BJ (cell line): ENCODE measurements around the gene TSPAN18. TPM values are rescaled to one million over a fixed set of nuclear protein-coding genes. Genes with fewer than 3 reads are reported as not detected.

ENCODE experiments used
- CTCF ChIA-PET: fragments of 350-600 bp; formaldehyde crosslinking; extraction: SDS; loops from one replicate; lab custom pipeline; 2021; ENCODE audit warnings: antibody characterized with exemption, inconsistent platforms; lab: Yijun Ruan, JAX
- POLR2A ChIA-PET: fragments of 300-600 bp; sonication (Branson Sonifier 250); formaldehyde crosslinking; extraction: SDS; loops from one replicate; lab custom pipeline; 2021; ENCODE audit warnings: antibody characterized with exemption; lab: Charles Lee
- DNase-seq: peaks from one replicate; pipeline ENCODE4 v3.0.0-alpha.2; 2011; ENCODE audit warnings: low read depth
- H3K27me3 ChIP-seq: 2 replicates; pipeline ENCODE4 v1.6.0; 2011; ENCODE audit warnings: low read length; ENCODE audit not compliant: control insufficient read depth, insufficient read depth
- H3K36me3 ChIP-seq: 2 replicates; pipeline ENCODE4 v1.5.1; 2011; ENCODE audit warnings: low read length; ENCODE audit not compliant: control insufficient read depth, insufficient read depth
- H3K4me3 ChIP-seq: 2 replicates; pipeline ENCODE4 v1.5.1; 2011; ENCODE audit warnings: low read depth, mild to moderate bottlenecking, control low read depth, low read length
- polyA plus RNA-seq: library from polyadenylated mRNA; depleted of rRNA; stranded (reverse); fragments of >200 nt; gene quantifications from 2 replicates; pipeline ENCODE4 v1.2.3, GENCODE V29; 2011
- TF ChIP-seq, protein P1 (sequence below): IDR thresholded peaks from 2 replicates; pipeline ENCODE4 v1.5.1; 2011; ENCODE audit warnings: low read depth, mild to moderate bottlenecking, control low read depth, inconsistent platforms, low read length, moderate library complexity; ENCODE audit not compliant: insufficient read depth

The TSPAN18 gene
- polyA plus RNA-seq, 1 experiment: 0.55 TPM

GRCh38 chr11:44702889-44703288, 23.9 kb upstream of the TSPAN18 start:
- POLR2A ChIA-PET: no interaction called here
- CTCF ChIA-PET: interaction anchor here (0.7 to 0.8 kb wide), 2 partner anchors 23 to 42 kb away, joined by 3 read pairs; no protein-coding TSS in a partner anchor
- Histone ChIP-seq H3K36me3 (no peaks in the 10 kb centered on the region), H3K4me3 (no peak overlapping the region), H3K27me3 (peaks cover 6% of the 10 kb centered on the region)
- no peak for DNase-seq
- TF ChIP-seq, protein P1, sequence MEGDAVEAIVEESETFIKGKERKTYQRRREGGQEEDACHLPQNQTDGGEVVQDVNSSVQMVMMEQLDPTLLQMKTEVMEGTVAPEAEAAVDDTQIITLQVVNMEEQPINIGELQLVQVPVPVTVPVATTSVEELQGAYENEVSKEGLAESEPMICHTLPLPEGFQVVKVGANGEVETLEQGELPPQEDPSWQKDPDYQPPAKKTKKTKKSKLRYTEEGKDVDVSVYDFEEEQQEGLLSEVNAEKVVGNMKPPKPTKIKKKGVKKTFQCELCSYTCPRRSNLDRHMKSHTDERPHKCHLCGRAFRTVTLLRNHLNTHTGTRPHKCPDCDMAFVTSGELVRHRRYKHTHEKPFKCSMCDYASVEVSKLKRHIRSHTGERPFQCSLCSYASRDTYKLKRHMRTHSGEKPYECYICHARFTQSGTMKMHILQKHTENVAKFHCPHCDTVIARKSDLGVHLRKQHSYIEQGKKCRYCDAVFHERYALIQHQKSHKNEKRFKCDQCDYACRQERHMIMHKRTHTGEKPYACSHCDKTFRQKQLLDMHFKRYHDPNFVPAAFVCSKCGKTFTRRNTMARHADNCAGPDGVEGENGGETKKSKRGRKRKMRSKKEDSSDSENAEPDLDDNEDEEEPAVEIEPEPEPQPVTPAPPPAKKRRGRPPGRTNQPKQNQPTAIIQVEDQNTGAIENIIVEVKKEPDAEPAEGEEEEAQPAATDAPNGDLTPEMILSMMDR: no peak

DNA sequence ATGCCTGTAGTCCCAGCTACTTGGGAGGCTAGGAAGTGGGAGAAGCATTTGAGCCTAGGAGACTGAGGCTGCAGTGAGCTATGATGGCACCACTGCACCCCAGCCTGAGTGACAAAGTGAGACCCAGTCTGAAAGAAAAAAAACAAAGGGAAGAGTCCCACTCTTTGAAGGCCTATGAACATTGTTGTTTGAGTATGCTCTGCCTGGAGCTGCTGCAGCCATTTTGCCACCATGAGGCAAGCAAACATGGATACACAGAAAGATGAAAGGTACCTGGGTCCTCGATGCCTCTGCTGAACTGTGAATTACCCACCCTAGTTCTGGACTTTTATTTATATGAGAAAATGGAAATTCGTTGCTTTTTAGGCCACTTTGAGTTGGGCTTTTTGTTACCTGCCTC, 19.7 kb upstream of the TSPAN18 start:
- POLR2A ChIA-PET: no interaction called here
- no peak overlapping the region for H3K4me3 ChIP-seq
- TF ChIP-seq, protein P1: no peak
- peaks cover 7% of the 10 kb centered on the region; the same call in 1 of the 2 replicates for H3K27me3 ChIP-seq
- CTCF ChIA-PET: no interaction called here
- DNase-seq: no peak
- no peaks in the 10 kb centered on the region for H3K36me3 ChIP-seq

DNA sequence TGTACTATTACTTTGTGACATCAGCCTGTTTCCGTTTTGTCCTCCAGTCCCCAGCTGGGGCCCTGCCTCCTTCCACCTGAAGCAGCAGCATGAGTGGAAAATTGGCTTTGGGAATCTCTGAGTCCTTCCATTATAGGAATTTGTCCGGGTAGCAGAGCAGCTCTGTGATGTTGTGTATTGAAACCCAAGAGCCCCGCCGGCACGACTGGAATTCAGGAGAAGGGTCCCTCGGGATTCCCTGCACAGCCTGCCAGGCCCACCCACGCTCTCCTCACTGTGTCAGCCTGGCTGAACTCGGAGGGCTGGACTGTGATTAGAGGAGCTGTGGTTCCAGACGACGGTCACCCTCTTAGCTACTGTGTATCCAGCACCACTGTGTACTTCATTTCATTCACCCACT, 18.8 kb upstream of the TSPAN18 start:
- no peak overlapping the region for H3K4me3 ChIP-seq
- DNase-seq: no peak
- CTCF ChIA-PET: interaction anchor here (1.6 to 1.9 kb wide), 2 partner anchors 18 to 185 kb away, joined by 3 to 5 read pairs; partner anchors contain the start of gene TSPAN18
- H3K36me3 ChIP-seq: no peaks in the 10 kb centered on the region
- POLR2A ChIA-PET: no interaction called here
- TF ChIP-seq, protein P1: no peak
- H3K27me3 ChIP-seq: peaks cover 7% of the 10 kb centered on the region; the same call in 1 of the 2 replicates

GRCh38 chr11:44708523-44709280, 18.1 kb upstream of the TSPAN18 start:
- POLR2A ChIA-PET: no interaction called here
- Histone ChIP-seq H3K36me3 (no peaks in the 10 kb centered on the region), H3K4me3 (no peak overlapping the region), H3K27me3 (peaks cover 7% of the 10 kb centered on the region; the same call in 1 of the 2 replicates)
- TF ChIP-seq, protein P1: no peak
- DNase-seq: no peak
- CTCF ChIA-PET: interaction anchor here (1.6 to 1.9 kb wide), 2 partner anchors 18 to 185 kb away, joined by 3 to 5 read pairs; partner anchors contain the start of gene TSPAN18

DNA sequence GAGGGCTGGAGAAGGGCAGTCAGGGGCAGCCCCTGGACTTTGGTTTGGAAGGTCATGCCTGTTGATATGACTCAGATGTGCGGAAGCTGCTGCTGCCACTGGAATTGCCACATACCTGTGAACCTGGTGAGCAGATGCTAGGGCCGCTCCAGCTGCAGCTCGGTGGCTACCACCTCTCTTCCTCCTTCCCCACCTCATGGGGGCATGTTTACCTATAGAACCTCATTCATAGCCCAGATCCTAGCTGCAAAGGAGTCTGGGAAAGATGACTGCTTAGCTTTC, 17.5 kb upstream of the TSPAN18 start:
- ChIA-PET CTCF (interaction anchor here (1.4 to 1.9 kb wide), 3 partner anchors 17 to 202 kb away, joined by 3 to 6 read pairs (median 5); partner anchors contain the start of gene TSPAN18), POLR2A (no interaction called here)
- Histone ChIP-seq H3K36me3 (no peaks in the 10 kb centered on the region), H3K4me3 (no peak overlapping the region), H3K27me3 (peaks cover 7% of the 10 kb centered on the region; the same call in 1 of the 2 replicates)
- DNase-seq: no peak
- TF ChIP-seq, protein P1: no peak
